ENCODE data around the gene CAMSAP3.

Gene CAMSAP3

DNA sequence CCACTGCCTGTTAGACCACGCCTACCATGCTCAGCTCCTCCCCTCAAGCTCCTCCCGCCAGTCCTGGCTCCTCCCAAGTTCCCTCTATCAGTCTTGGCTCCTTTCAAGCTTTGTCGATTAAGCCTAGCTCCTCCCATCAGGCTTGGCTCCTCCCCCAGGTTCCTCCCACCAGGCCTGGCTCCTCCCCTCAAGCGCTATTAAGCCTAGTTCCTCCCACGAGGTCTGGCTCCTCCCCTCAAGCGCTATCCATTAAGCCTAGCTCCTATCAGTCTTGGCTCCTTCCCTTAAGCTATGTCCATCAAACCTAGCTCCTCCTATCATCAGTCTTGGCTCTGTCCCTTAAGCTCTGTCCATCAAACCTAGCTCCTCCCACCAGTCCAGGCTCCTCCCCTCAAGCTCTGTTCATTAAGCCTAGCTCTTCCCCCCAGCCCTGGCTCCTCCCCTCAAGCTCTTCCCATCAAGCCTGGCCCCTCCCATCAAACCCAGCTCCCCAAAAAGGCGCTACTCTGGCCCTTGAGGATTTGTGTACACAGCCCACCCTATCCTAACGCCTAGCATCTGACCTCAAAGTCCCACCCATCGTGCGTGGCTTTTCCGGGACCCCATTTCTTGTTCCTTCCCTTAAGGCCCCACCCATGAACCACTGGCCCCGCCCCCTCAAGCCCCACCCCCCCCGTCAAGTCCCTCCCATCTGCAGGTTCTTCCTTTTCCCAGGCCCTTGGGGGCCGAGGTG is 10.0 kb downstream of the CAMSAP3 start:
- TF ChIP-seq, protein P1, sequence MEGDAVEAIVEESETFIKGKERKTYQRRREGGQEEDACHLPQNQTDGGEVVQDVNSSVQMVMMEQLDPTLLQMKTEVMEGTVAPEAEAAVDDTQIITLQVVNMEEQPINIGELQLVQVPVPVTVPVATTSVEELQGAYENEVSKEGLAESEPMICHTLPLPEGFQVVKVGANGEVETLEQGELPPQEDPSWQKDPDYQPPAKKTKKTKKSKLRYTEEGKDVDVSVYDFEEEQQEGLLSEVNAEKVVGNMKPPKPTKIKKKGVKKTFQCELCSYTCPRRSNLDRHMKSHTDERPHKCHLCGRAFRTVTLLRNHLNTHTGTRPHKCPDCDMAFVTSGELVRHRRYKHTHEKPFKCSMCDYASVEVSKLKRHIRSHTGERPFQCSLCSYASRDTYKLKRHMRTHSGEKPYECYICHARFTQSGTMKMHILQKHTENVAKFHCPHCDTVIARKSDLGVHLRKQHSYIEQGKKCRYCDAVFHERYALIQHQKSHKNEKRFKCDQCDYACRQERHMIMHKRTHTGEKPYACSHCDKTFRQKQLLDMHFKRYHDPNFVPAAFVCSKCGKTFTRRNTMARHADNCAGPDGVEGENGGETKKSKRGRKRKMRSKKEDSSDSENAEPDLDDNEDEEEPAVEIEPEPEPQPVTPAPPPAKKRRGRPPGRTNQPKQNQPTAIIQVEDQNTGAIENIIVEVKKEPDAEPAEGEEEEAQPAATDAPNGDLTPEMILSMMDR (IDR thresholded peaks at IDR 0.05; ENCODE audit: low read depth, low read length), result no peak

DNA sequence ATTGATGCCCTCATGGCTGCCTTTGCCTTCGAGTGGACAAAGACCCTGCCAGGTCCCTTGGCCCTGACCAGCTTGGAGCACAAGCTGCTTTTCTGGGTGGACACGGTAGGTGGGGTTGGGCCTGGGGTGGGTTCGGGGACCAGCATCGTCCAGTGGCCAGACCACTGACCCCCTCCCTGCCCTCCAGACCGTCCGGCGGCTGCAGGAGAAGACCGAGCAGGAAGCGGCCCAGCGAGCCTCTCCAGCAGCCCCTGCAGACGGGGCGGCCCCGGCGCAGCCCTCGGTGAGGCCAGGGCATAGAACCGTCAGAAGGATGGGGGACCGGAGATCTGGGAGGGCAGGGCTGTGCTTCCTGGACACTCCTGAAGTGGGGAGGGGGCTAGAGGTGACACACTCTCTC is 10.6 kb downstream of the CAMSAP3 start:
- TF ChIP-seq, protein P1 (IDR thresholded peaks at IDR 0.05; ENCODE audit: low read depth, low read length), result no peak
- H3K4me3 ChIP-seq (ENCODE audit: low read depth, low read length), result no peak overlapping the region

More for the DNA sequence above, 10.0 kb downstream of the CAMSAP3 start:
- H3K4me3 ChIP-seq (ENCODE audit: low read depth, low read length), result no peak overlapping the region

GRCh38 chr19:7607212-7607873 is 11.7 kb downstream of the CAMSAP3 start:
- TF ChIP-seq, protein P1 (IDR thresholded peaks at IDR 0.05; ENCODE audit: low read depth, low read length), result no peak
- H3K4me3 ChIP-seq (ENCODE audit: low read depth, low read length), result no peak overlapping the region

- no peak overlapping the region for H3K4me3 ChIP-seq (ENCODE audit: low read depth, low read length)
- TF ChIP-seq, protein P1 (IDR thresholded peaks at IDR 0.05; ENCODE audit: low read depth, low read length), result no peak
Measured at GRCh38 chr19:7607874-7608560, 12.4 kb downstream of the CAMSAP3 start.

DNA sequence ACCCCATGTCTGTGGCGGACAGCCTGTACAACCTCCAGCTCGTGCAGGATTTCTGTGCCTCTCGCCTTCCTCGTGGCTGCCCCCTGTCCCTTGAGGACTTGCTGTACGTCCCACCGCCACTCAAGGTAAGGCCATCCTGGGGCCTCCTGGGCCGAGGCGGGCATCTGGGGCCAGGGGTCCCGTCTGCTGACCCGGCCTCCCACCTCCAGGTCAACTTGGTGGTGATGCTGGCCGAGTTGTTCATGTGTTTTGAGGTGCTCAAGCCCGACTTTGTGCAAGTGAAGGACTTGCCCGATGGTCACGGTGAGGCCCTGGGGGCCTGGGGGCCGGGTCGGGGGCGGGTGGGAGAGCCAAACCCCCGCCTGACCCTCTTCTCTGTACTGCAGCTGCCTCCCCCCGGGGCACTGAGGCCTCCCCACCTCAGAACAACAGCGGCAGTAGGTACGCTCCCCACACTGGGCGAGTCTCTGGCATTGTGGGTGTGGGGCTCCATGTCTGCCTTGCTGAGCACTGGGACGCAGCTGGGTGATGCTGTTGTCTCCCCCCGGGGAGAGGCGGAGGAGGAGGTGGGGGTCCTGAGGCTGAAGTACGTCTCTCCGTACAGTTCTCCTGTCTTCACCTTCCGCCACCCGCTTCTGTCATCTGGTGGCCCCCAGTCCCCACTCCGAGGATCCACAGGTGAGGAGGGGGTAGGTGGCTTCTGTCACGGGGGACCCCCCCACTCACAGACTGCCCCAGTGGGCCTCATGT is 15.0 kb downstream of the CAMSAP3 start:
- TF ChIP-seq, protein P1 (IDR thresholded peaks at IDR 0.05; ENCODE audit: low read depth, low read length), result no peak
- H3K4me3 ChIP-seq (ENCODE audit: low read depth, low read length), result no peak overlapping the region

DNA sequence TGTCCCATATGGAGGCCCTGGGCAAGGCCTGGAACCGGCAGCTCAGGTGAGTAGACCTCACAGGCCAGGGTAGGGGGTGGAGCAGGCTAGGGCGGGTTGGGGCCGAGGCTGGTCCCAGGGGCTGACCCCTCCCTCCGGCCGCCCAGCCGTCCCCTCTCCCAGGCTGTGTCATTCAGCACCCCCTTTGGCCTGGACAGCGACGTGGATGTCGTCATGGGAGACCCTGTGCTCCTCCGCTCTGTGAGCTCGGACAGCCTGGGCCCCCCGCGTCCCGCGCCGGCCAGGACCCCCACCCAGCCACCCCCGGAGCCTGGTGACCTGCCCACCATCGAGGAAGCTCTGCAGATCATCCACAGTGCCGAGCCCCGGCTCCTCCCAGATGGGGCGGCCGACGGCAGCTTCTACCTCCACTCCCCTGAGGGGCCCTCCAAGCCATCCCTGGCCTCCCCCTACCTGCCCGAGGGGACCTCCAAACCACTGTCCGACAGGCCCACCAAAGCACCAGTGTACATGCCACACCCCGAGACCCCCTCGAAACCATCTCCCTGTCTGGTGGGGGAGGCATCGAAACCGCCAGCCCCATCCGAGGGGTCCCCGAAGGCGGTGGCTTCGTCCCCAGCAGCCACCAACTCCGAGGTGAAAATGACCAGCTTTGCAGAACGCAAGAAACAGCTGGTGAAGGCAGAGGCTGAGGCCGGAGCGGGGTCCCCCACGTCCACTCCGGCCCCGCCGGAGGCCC is 16.0 kb downstream of the CAMSAP3 start:
- TF ChIP-seq, protein P1 (IDR thresholded peaks at IDR 0.05; ENCODE audit: low read depth, low read length), result no peak
- H3K4me3 ChIP-seq (ENCODE audit: low read depth, low read length), result no peak overlapping the region

Measured in WI38 (cell line).